Spleen (tissue), 11 donors: ENCODE measurements around the gene METTL1. TPM values are rescaled to one million over a fixed set of nuclear protein-coding genes. Genes with fewer than 3 reads are reported as not detected.
A peak's percentile ranks its signal among the peaks of the same experiment; 100 is the strongest.

ENCODE experiments used
- DNase-seq: peaks from one replicate; pipeline ENCODE4 v3.0.0-alpha.2; 2020
- H3K27ac ChIP-seq, 8 donors: fragments of 200-600 bp; sonication (generic) in 7 of 8; 1 replicate in 4 of 8; 2 replicates in 4 of 8; pipeline versions ENCODE4 v1.5.0 to v1.8.0; 2016 to 2021; ENCODE audit warnings: inconsistent platforms in 4 of 8, mild to moderate bottlenecking in 4 of 8, moderate library complexity in 1 of 8
- H3K27me3 ChIP-seq, 7 donors: fragments of 200-600 bp; sonication (generic) in 6 of 7; replicated peaks in 1 of 7; 1 replicate in 4 of 7; 2 replicates in 3 of 7; pipeline versions ENCODE4 v1.5.0 to v1.8.0; 2016 to 2021; ENCODE audit warnings: inconsistent platforms in 3 of 7, mild to moderate bottlenecking in 1 of 7
- H3K36me3 ChIP-seq, 6 donors: fragments of 200-600 bp; sonication (generic) in 5 of 6; 1 replicate in 4 of 6; 2 replicates in 2 of 6; pipeline versions ENCODE4 v1.5.0 to v1.8.0; 2016 to 2021; ENCODE audit warnings: inconsistent platforms in 2 of 6
- H3K4me1 ChIP-seq, 6 donors: fragments of 200-600 bp; sonication (generic) in 5 of 6; 1 replicate in 3 of 6; 2 replicates in 3 of 6; pipeline versions ENCODE4 v1.5.0 to v1.8.0; 2016 to 2021; ENCODE audit warnings: inconsistent platforms in 3 of 6
- H3K4me3 ChIP-seq, 8 donors: fragments of 200-600 bp; sonication (generic) in 7 of 8; 1 replicate in 4 of 8; 2 replicates in 4 of 8; pipeline versions ENCODE4 v1.5.0 to v1.8.0; 2016 to 2021; ENCODE audit warnings: inconsistent platforms in 4 of 8, mild to moderate bottlenecking in 4 of 8, moderate library complexity in 2 of 8
- H3K9me3 ChIP-seq, 8 donors: fragments of 200-600 bp; sonication (generic) in 7 of 8; 1 replicate in 4 of 8; 2 replicates in 4 of 8; pipeline versions ENCODE4 v1.5.0 to v1.8.0; 2016 to 2021; ENCODE audit warnings: inconsistent platforms in 4 of 8
- POLR2A ChIP-seq, 3 donors: fragments of 450-650 bp; IDR thresholded peaks; one replicate each; pipeline ENCODE4 v1.5.1; 2017; ENCODE audit warnings: antibody characterized with exemption in 3 of 3, mild to moderate bottlenecking in 1 of 3
- POLR2AphosphoS5 ChIP-seq, 3 donors: sonication (generic); formaldehyde crosslinking; IDR thresholded peaks; one replicate each; pipeline ENCODE4 v1.5.1; 2017; ENCODE audit warnings: antibody characterized with exemption in 3 of 3
- WGBS, 5 donors: extraction: QIAGEN DNeasy Blood & Tissue Kit in 3 of 5; methylation state at CpG; one replicate each; pipeline versions ENCODE4 v1.1.5 to v1.1.7; 2013 to 2018; 5-methylcytosine and 5-hydroxymethylcytosine counted together
- intact Hi-C: fragments of 100-400 bp; cut with DNase I; formaldehyde crosslinking; loops from one replicate; pipeline ENCODE4 v1.15.0; 2023; ENCODE audit warnings: low total_unique reads
- polyA plus RNA-seq, 3 donors: library from polyadenylated mRNA; stranded (reverse); fragments of 200-250 nt; gene quantifications; one replicate each; pipeline ENCODE4 v1.2.1, GENCODE V29; 2013
- total RNA-seq, 7 donors: library from RNA; depleted of rRNA in 3 of 7; stranded (reverse); fragments of >200 nt in 3 of 7; fragmentation: NEBNext Ultra II Directional in 4 of 7; extraction: Animal tissue kit (Norgen Biotek cat#: 25700) in 4 of 7; gene quantifications; one replicate each; pipeline versions ENCODE4 v1.1.0 to v1.2.1, GENCODE V29; 2016 to 2021
- TF ChIP-seq, protein P1 (sequence below), 11 experiments: fragments of 200-600 bp in 7 of 11; fragments of 450-650 bp in 4 of 11; sonication (generic) in 4 of 11; IDR thresholded peaks in 8 of 11; conservative IDR thresholded peaks in 3 of 11; 1 replicate in 7 of 11; 2 replicates in 4 of 11; pipeline versions ENCODE4 v1.4.0 to v1.8.0; 2016 to 2021; ENCODE audit warnings: antibody characterized with exemption in 11 of 11, inconsistent platforms in 4 of 11, mild to moderate bottlenecking in 1 of 11
- donor health status: healthy with polysubstance abuse.
- donor health status: DM: no; HTN: no; CAD: no; lungs with moderate emphysema.
- donor health status: DM: no; HTN: no; CAD: no.
- donor health status: Bipolar disorder and iron deficiency.
- donor health status: healthy.
- donor health status: DM: no; HTN: no; CAD: no.
- donor health status: DM: yes; HTN: yes; CAD: no.

Gene METTL1
- total and polyA plus RNA-seq, 10 donors = 4.9 to 22.0 (median 14.5) TPM

DNA sequence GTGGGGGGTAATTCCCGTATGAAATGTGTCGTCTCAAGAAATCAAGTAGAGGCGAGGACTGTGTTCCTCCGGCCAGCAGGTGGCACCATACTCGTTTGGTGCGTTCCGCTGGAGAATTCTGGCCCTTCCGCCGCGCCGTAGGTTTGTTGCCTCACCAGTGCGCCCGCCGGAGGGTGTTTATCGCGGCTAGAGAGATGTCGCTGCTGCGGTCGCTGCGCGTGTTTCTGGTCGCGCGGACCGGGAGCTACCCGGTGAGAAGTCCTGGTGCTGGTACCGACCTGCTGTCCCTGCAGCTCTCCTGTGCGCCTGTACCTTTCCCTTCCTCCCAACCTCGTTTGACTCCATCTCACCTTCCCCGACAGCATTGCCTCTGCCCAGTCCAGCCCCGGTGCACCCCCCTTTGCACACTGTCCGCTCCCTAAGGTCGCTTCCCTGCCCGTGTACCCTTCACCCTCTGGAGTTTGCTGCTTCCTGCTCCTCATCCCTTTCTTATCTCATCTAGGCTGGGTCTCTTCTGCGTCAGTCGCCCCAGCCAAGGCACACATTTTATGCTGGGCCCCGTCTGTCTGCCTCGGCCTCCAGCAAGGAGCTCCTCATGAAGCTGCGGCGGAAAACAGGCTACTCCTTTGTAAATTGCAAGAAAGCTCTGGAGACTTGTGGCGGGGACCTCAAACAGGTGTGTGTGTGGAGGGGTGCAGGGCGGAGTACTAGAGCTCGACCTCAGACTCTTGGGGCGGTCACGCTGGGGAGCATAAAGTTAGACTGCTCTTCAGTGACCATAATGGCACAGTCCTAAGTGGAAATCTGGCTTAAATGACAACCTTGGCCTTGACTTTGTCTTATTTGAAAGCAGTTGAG is 10.9 kb upstream of the METTL1 start, which contains the start of gene TSFM:
TSS of gene TSFM (plus strand) at position 180 of the 858 bp plus-strand sequence. CDS start at position 195, 15 bp downstream.
- Histone ChIP-seq H3K4me1 (peaks cover 14 to 57% (median 41%) of the 10 kb centered on the region in 6 donors), H3K9me3 (no peaks in the 10 kb centered on the region), H3K36me3 (peaks cover 0 to 41% (median 28%) of the 10 kb centered on the region in 6 donors), H3K27ac (peak within 1 kb of the TSS; percentile 59 to 86 (median 80)), H3K4me3 (peak within 1 kb of the TSS; percentile 64 to 99 (median 94)), H3K27me3 (no peaks in the 10 kb centered on the region)
- TF ChIP-seq POLR2AphosphoS5 (IDR thresholded peaks at IDR 0.05) = peak; percentile 95 to 97 (median 96)
- TF ChIP-seq, protein P1, sequence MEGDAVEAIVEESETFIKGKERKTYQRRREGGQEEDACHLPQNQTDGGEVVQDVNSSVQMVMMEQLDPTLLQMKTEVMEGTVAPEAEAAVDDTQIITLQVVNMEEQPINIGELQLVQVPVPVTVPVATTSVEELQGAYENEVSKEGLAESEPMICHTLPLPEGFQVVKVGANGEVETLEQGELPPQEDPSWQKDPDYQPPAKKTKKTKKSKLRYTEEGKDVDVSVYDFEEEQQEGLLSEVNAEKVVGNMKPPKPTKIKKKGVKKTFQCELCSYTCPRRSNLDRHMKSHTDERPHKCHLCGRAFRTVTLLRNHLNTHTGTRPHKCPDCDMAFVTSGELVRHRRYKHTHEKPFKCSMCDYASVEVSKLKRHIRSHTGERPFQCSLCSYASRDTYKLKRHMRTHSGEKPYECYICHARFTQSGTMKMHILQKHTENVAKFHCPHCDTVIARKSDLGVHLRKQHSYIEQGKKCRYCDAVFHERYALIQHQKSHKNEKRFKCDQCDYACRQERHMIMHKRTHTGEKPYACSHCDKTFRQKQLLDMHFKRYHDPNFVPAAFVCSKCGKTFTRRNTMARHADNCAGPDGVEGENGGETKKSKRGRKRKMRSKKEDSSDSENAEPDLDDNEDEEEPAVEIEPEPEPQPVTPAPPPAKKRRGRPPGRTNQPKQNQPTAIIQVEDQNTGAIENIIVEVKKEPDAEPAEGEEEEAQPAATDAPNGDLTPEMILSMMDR (IDR thresholded peaks at IDR 0.05 in 8 of 11, conservative IDR thresholded peaks at IDR 0.05 in 3 of 11) = peak; percentile 82 to 99 (median 93)
- no peak for TF ChIP-seq POLR2A (IDR thresholded peaks at IDR 0.05)
- intact Hi-C loops = no loop called here
- WGBS, 5 donors = 1 to 2% (median 1%) methylated on average over 42 to 45 of the region's 45 CpGs
- peak; percentile 99 for DNase-seq

DNA sequence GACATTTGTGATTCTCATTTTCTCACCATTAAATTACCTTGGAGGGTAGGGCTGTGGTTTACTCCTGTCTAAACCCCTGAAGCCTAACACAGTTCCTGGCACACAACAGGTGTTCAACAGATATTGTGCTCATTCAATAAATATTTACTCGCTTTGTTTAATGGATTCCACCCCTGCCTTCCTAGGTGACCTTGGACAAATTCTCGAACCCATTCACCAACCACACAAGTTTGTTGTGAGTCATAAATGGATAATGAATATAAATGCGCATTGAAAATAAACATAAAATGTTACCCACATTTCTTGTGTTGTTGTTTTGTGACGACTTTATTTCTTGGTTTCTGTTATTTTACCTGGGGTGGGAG is 10.3 kb upstream of the METTL1 start:
- Histone ChIP-seq H3K4me1 (peaks cover 14 to 57% (median 41%) of the 10 kb centered on the region in 6 donors), H3K27me3 (no peaks in the 10 kb centered on the region), H3K36me3 (peaks cover 0 to 35% (median 22%) of the 10 kb centered on the region in 6 donors), H3K9me3 (no peaks in the 10 kb centered on the region), H3K27ac (peak overlapping the region in 6 of 8 donors; percentile 74 to 86 (median 82)), H3K4me3 (peak overlapping the region in 7 of 8 donors; percentile 64 to 98 (median 91))
- DNase-seq = no peak
- WGBS, 5 donors = 19 to 27% (median 24%) methylated on average over 4 of the region's 4 CpGs
- intact Hi-C loops = no loop called here
- TF ChIP-seq POLR2A (IDR thresholded peaks at IDR 0.05) = no peak
- TF ChIP-seq, protein P1 (IDR thresholded peaks at IDR 0.05 in 8 of 11, conservative IDR thresholded peaks at IDR 0.05 in 3 of 11) = no peak
- TF ChIP-seq POLR2AphosphoS5 (IDR thresholded peaks at IDR 0.05) = no peak

DNA sequence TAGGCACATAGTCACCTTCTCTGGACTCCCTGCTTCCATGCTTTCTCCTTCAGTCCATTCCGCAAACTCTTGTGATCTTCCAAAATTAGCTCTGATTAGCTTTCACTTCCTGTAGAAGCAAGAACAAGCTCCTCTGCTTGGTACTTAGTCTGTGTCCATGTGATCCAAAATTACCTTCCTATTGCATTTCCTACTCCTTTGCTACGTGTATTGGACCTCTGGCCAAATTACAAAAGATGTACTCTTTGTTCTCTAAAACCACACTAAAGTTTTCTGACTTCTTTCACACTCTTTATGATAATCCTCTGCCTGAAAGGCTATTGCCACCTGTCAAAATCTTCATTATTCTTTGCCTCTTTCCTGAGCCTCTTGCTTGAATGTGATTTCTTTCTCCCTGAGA is 9.9 kb upstream of the METTL1 start:
- peak overlapping the region in 5 of 8 donors; percentile 5 to 86 (median 83) for H3K27ac ChIP-seq
- intact Hi-C loops = no loop called here
- no peak for DNase-seq
- no peak overlapping the region for H3K4me3 ChIP-seq
- no peaks in the 10 kb centered on the region for H3K9me3 ChIP-seq
- H3K4me1 ChIP-seq = peaks cover 14 to 57% (median 41%) of the 10 kb centered on the region in 6 donors
- H3K27me3 ChIP-seq = no peaks in the 10 kb centered on the region
- H3K36me3 ChIP-seq = peaks cover 0 to 30% (median 18%) of the 10 kb centered on the region in 6 donors
- TF ChIP-seq, protein P1 (IDR thresholded peaks at IDR 0.05 in 8 of 11, conservative IDR thresholded peaks at IDR 0.05 in 3 of 11) = no peak
- TF ChIP-seq POLR2AphosphoS5 (IDR thresholded peaks at IDR 0.05) (no peak), POLR2A (IDR thresholded peaks at IDR 0.05) (no peak)
- 38 to 61% (median 52%) methylated on average over 2 of the region's 2 CpGs for WGBS, 5 donors

DNA sequence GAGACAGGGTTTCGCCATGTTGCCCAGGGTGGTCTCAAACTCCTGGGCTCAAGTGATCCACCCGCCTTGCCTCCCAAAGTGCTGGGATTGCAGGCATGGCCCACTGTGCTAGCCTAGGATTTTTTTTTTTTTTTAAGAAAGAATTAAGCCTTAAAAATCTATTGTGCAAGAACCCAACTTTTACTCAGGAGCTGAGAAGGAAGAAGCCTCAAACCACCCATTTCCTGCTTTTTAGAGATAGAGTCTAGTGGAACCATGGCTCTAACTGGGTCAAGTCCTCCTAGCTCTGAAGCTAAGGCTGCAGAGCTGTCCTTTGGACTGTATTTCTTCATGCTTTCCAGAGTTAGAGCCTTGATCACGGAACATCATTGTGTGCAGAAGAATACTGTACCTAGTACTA is 9.3 kb upstream of the METTL1 start:
- H3K4me3 ChIP-seq = no peak overlapping the region
- no peaks in the 10 kb centered on the region for H3K9me3 ChIP-seq
- peaks cover 0 to 25% (median 12%) of the 10 kb centered on the region in 6 donors for H3K36me3 ChIP-seq
- DNase-seq = no peak
- peak overlapping the region in 5 of 8 donors; percentile 5 to 86 (median 83) for H3K27ac ChIP-seq
- 68 to 90% (median 83%) methylated on average over 3 of the region's 3 CpGs for WGBS, 5 donors
- TF ChIP-seq POLR2AphosphoS5 (IDR thresholded peaks at IDR 0.05) (no peak), POLR2A (IDR thresholded peaks at IDR 0.05) (no peak)
- TF ChIP-seq, protein P1 (IDR thresholded peaks at IDR 0.05 in 8 of 11, conservative IDR thresholded peaks at IDR 0.05 in 3 of 11) = no peak
- H3K27me3 ChIP-seq = no peaks in the 10 kb centered on the region
- peaks cover 14 to 57% (median 41%) of the 10 kb centered on the region in 6 donors for H3K4me1 ChIP-seq
- intact Hi-C loops = no loop called here
